Stimulated activated CD4-positive, alpha-beta T cell treated with anti-CD3 and anti-CD28 coated beads, TNF-alpha, amount 100 ng/mL, for 4 hours (primary cell): ENCODE data around the gene SUSD6.
"Not testable (repeated sequence)": the region's sequence is repeated elsewhere in the genome, so short reads cannot be mapped to it uniquely, and the experiment has no call there.

Source experiments
- DNase-seq, 3 experiments: peaks; one replicate each; pipeline ENCODE4 v3.0.0-alpha.2; 2020; ENCODE audit warnings: low read depth in 3 of 3

SUSD6 gene

GRCh38 chr14:69694730-69695281, 83.4 kb downstream of the SUSD6 start:
- DNase-seq: no peak

GRCh38 chr14:69695322-69696203, 84.2 kb downstream of the SUSD6 start:
- DNase-seq: no peak

- DNase-seq: no peak
Measured at GRCh38 chr14:69696204-69696527, 84.8 kb downstream of the SUSD6 start.

- DNase-seq: peak in 1 of 3 experiments; percentile 28
Measured at GRCh38 chr14:69696633-69697557, 85.5 kb downstream of the SUSD6 start.

- DNase-seq: no peak
Measured at GRCh38 chr14:69698572-69698971, 87.2 kb downstream of the SUSD6 start.

GRCh38 chr14:69699243-69699642, 87.8 kb downstream of the SUSD6 start:
- DNase-seq: not testable (repeated sequence)

GRCh38 chr14:69699748-69700303, 88.4 kb downstream of the SUSD6 start:
- DNase-seq: no peak

GRCh38 chr14:69700575-69700974, 89.2 kb downstream of the SUSD6 start:
- DNase-seq: no peak

GRCh38 chr14:69701291-69701690, 89.9 kb downstream of the SUSD6 start:
- DNase-seq: no peak

- no peak for DNase-seq
Measured at GRCh38 chr14:69701857-69702256, 90.5 kb downstream of the SUSD6 start.

- DNase-seq: no peak
Measured at GRCh38 chr14:69703047-69704039, 91.9 kb downstream of the SUSD6 start.

- no peak for DNase-seq
Measured at GRCh38 chr14:69704319-69704718, 92.9 kb downstream of the SUSD6 start.

GRCh38 chr14:69705706-69706105, 94.3 kb downstream of the SUSD6 start:
- no peak for DNase-seq

- no peak for DNase-seq
Measured at GRCh38 chr14:69708049-69708448, 96.7 kb downstream of the SUSD6 start.

GRCh38 chr14:69708586-69709560, 97.5 kb downstream of the SUSD6 start:
- DNase-seq: no peak

- DNase-seq: no peak
Measured at GRCh38 chr14:69710378-69710777, 99.0 kb downstream of the SUSD6 start.

- DNase-seq: no peak
Measured at GRCh38 chr14:69711065-69711464, 99.7 kb downstream of the SUSD6 start.

- DNase-seq: no peak
Measured at GRCh38 chr14:69711477-69711876, 100.1 kb downstream of the SUSD6 start.

GRCh38 chr14:69711881-69712560, 100.6 kb downstream of the SUSD6 start:
- DNase-seq: no peak
